A549 (cell line): ENCODE results near the gene GJD2. TPM values are rescaled to one million over a fixed set of nuclear protein-coding genes. Genes with fewer than 3 reads are reported as not detected.

ENCODE experiments used
- ATAC-seq, 2 experiments: fragments of 200-7000 bp in 1 of 2; fragments of >200 bp in 1 of 2; cut with Nextera tagmentation in 1 of 2; cut with Tn5 transposase in 1 of 2; 3 replicates each; pipeline versions ENCODE4 v1.8.0 to v1.9.1; 2018 to 2020; ENCODE audit warnings: mild to moderate bottlenecking in 1 of 2, moderate library complexity in 1 of 2
- CTCF ChIA-PET: fragments of 300-600 bp; sonication (Branson Sonifier 250); formaldehyde crosslinking; extraction: SDS; loops from one replicate; lab custom pipeline; 2021; ENCODE audit warnings: antibody characterized with exemption, inconsistent platforms; lab: Yijun Ruan, JAX
- POLR2A ChIA-PET: fragments of 350-600 bp; formaldehyde crosslinking; extraction: SDS; loops from one replicate; lab custom pipeline; 2021; ENCODE audit warnings: antibody characterized with exemption, inconsistent platforms; lab: Yijun Ruan, JAX
- DNase-seq, 2 experiments: peaks; one replicate each; pipeline versions ENCODE4 v3.0.0 to v3.0.0-alpha.2; 2011 to 2016; ENCODE audit warnings: low read depth in 1 of 2, low spot score in 1 of 2
- FAIRE-seq: peaks from 2 replicates; lab custom pipeline; 2011; peaks lifted over from hg19 to GRCh38; lab: Jason Lieb, UNC
- H3K27ac ChIP-seq, 2 experiments: fragments of >200 bp; sonication (Bioruptor Twin); formaldehyde crosslinking; 3 replicates each; pipeline ENCODE4 v1.5.1; 2016 to 2017
- H3K4me1 ChIP-seq: fragments of >200 bp; sonication (Bioruptor Twin); formaldehyde crosslinking; 3 replicates; pipeline ENCODE4 v1.6.1; 2016
- H3K4me2 ChIP-seq: fragments of >200 bp; sonication (Bioruptor Twin); formaldehyde crosslinking; 3 replicates; pipeline ENCODE4 v1.6.1; 2016
- H3K4me3 ChIP-seq: fragments of >200 bp; sonication (Bioruptor Twin); formaldehyde crosslinking; 3 replicates; pipeline ENCODE4 v1.5.1; 2016
- H3K9me3 ChIP-seq: fragments of >200 bp; sonication (Bioruptor Twin); formaldehyde crosslinking; 3 replicates; pipeline ENCODE4 v1.6.1; 2016
- ATOH8 ChIP-seq: fragments of 250-450 bp; sonication (Bioruptor Pico); IDR thresholded peaks from 2 replicates; pipeline ENCODE4 v1.5.0; 2020; ENCODE audit warnings: low read depth, mild to moderate bottlenecking, moderate library complexity
- CEBPB ChIP-seq, 2 experiments: fragments of >200 bp in 1 of 2; sonication (Bioruptor Twin) in 1 of 2; formaldehyde crosslinking in 1 of 2; IDR thresholded peaks; 2 replicates each; pipeline ENCODE4 v1.6.1; 2012 to 2016
- EHMT2 ChIP-seq: fragments of 200-600 bp; sonication (generic); IDR thresholded peaks from 2 replicates; pipeline ENCODE4 v1.6.1; 2016; ENCODE audit warnings: antibody characterized with exemption, low read depth, mild to moderate bottlenecking, moderate library complexity
- EP300 ChIP-seq, 2 experiments: fragments of >200 bp; sonication (Bioruptor Twin); formaldehyde crosslinking; IDR thresholded peaks; 2 replicates in 1 of 2; 3 replicates in 1 of 2; pipeline ENCODE4 v1.6.1; 2016 to 2017
- ESRRA ChIP-seq: fragments of 150-350 bp; IDR thresholded peaks from 2 replicates; pipeline ENCODE4 v1.6.1; 2014; ENCODE audit warnings: mild to moderate bottlenecking, low read length, borderline replicate concordance
- FOSB ChIP-seq: fragments of 250-450 bp; sonication (Bioruptor Pico); IDR thresholded peaks from 2 replicates; pipeline ENCODE4 v1.5.0; 2020; ENCODE audit warnings: mild to moderate bottlenecking, moderate library complexity
- FOSL2 ChIP-seq, 2 experiments: fragments of 450-650 bp in 1 of 2; fragments of >200 bp in 1 of 2; sonication (Bioruptor Twin) in 1 of 2; formaldehyde crosslinking; IDR thresholded peaks; 2 replicates each; pipeline versions ENCODE4 v1.5.0 to v1.6.1; 2016 to 2020; ENCODE audit warnings: mild to moderate bottlenecking in 1 of 2, moderate library complexity in 1 of 2
- FOXS1 ChIP-seq: fragments of 250-450 bp; sonication (Bioruptor Pico); IDR thresholded peaks from 2 replicates; pipeline ENCODE4 v1.5.0; 2020; ENCODE audit warnings: mild to moderate bottlenecking, moderate library complexity
- HEYL ChIP-seq: fragments of 250-450 bp; sonication (Bioruptor Pico); IDR thresholded peaks from 2 replicates; pipeline ENCODE4 v1.8.0; 2021; ENCODE audit warnings: mild to moderate bottlenecking, moderate library complexity
- HOXB5 ChIP-seq: fragments of 250-450 bp; sonication (Bioruptor Pico); IDR thresholded peaks from 2 replicates; pipeline ENCODE4 v1.5.0; 2020; ENCODE audit warnings: mild to moderate bottlenecking, moderate library complexity
- NFE2L2 ChIP-seq: fragments of 150-350 bp; conservative IDR thresholded peaks from 2 replicates; pipeline ENCODE4 v1.6.1; 2014; ENCODE audit warnings: low read length
- NR3C1 ChIP-seq: fragments of >200 bp; sonication (Bioruptor Twin); formaldehyde crosslinking; IDR thresholded peaks from 3 replicates; pipeline ENCODE4 v1.6.1; 2017
- PBX3 ChIP-seq: IDR thresholded peaks from 2 replicates; pipeline ENCODE4 v1.6.1; 2012
- POLR2AphosphoS2 ChIP-seq: conservative IDR thresholded peaks from 2 replicates; pipeline ENCODE4 v1.6.1; 2012; ENCODE audit warnings: low read length, improper control_type of control experiment, inconsistent platforms
- REST ChIP-seq: fragments of 200-600 bp; sonication (generic); IDR thresholded peaks from 2 replicates; pipeline ENCODE4 v1.6.1; 2016; ENCODE audit warnings: antibody characterized with exemption, mild to moderate bottlenecking, moderate library complexity
- SMC3 ChIP-seq: fragments of >200 bp; sonication (Bioruptor Twin); formaldehyde crosslinking; IDR thresholded peaks from 3 replicates; pipeline ENCODE4 v1.6.1; 2018; ENCODE audit warnings: inconsistent platforms
- USF2 ChIP-seq: fragments of 450-650 bp; IDR thresholded peaks from 2 replicates; pipeline ENCODE4 v1.6.1; 2014; ENCODE audit warnings: antibody characterized with exemption
- ZFP36 ChIP-seq: fragments of 450-650 bp; IDR thresholded peaks from 2 replicates; pipeline ENCODE4 v1.6.1; 2014; ENCODE audit warnings: borderline replicate concordance; ENCODE audit not compliant: partially characterized antibody
- ZSCAN20 ChIP-seq: fragments of 250-450 bp; sonication (Bioruptor Pico); IDR thresholded peaks from 2 replicates; pipeline ENCODE4 v1.8.0; 2022; ENCODE audit warnings: mild to moderate bottlenecking, moderate library complexity
- WGBS: methylation state at CpG from one replicate; pipeline ENCODE4 v1.1.6; 2017; ENCODE audit errors: missing lambda C conversion rate; 5-methylcytosine and 5-hydroxymethylcytosine counted together
- polyA plus RNA-seq, 4 experiments: library from polyadenylated mRNA; depleted of rRNA in 3 of 4; stranded (reverse); fragments of >200 nt; fragmentation: RNase III in 1 of 4; extraction: RNeasy Plus Mini Kit Qiagen cat#74134 plus additional on column Dnase treatment in 1 of 4; gene quantifications; 2 replicates in 3 of 4; 3 replicates in 1 of 4; pipeline ENCODE4 v1.2.3, GENCODE V29; 2011 to 2017
- TF ChIP-seq, protein P1 (sequence below): fragments of >200 bp; sonication (Bioruptor Twin); formaldehyde crosslinking; IDR thresholded peaks from 3 replicates; pipeline ENCODE4 v1.6.1; 2016
- TF ChIP-seq, protein P2 (sequence below): fragments of 150-350 bp; IDR thresholded peaks from 2 replicates; pipeline ENCODE4 v1.6.1; 2014; ENCODE audit warnings: low read depth, mild to moderate bottlenecking, low read length
- TF ChIP-seq, protein P3 (sequence below): fragments of >200 bp; sonication (Bioruptor Twin); formaldehyde crosslinking; IDR thresholded peaks from 3 replicates; pipeline ENCODE4 v1.5.1; 2016

GJD2 gene
- polyA plus RNA-seq, 2 of the 4 experiments (the other 2 are of a cell fraction), result not detected

GRCh38 chr15:34759347-34759746 lies 4.5 kb upstream of the GJD2 start:
- DNase-seq (no peak), FAIRE-seq (no peak), ATAC-seq (no peak)
- no peak overlapping the region for H3K4me2 ChIP-seq
- ChIA-PET POLR2A (no interaction called here), CTCF (interaction anchor here (0.9 kb wide), 1 partner anchor 10 kb away, joined by 3 read pairs; no protein-coding TSS in a partner anchor)
- WGBS, result 26% methylated on average over 3 of the region's 3 CpGs
- TF ChIP-seq NR3C1, result no peak
- TF ChIP-seq FOSL2 (IDR thresholded peaks at IDR 0.05), result no peak
- no peak for TF ChIP-seq FOSL2 (CRISPR knock-in tag; IDR thresholded peaks at IDR 0.05)
- no peak for TF ChIP-seq EP300 (IDR thresholded peaks at IDR 0.05)
- no peak for TF ChIP-seq HOXB5 (CRISPR knock-in tag)
- no peak for TF ChIP-seq POLR2AphosphoS2
- TF ChIP-seq, protein P1, sequence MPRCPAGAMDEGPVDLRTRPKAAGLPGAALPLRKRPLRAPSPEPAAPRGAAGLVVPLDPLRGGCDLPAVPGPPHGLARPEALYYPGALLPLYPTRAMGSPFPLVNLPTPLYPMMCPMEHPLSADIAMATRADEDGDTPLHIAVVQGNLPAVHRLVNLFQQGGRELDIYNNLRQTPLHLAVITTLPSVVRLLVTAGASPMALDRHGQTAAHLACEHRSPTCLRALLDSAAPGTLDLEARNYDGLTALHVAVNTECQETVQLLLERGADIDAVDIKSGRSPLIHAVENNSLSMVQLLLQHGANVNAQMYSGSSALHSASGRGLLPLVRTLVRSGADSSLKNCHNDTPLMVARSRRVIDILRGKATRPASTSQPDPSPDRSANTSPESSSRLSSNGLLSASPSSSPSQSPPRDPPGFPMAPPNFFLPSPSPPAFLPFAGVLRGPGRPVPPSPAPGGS, result no peak
- TF ChIP-seq FOXS1 (CRISPR knock-in tag), result no peak
- no peak for TF ChIP-seq USF2
- TF ChIP-seq NFE2L2, result no peak
- TF ChIP-seq ESRRA, result no peak
- no peak for TF ChIP-seq PBX3
- TF ChIP-seq CEBPB (IDR thresholded peaks at IDR 0.05), result no peak
- TF ChIP-seq SMC3, result no peak
- no peak for TF ChIP-seq ZSCAN20
- no peak for TF ChIP-seq FOSB (CRISPR knock-in tag)
- TF ChIP-seq HEYL (CRISPR knock-in tag), result no peak
- peaks cover 8% of the 10 kb centered on the region; the same call in 1 of the 3 replicates for H3K4me1 ChIP-seq
- H3K9me3 ChIP-seq, result 0 out of 3 replicates have a peak, but pooled peaks cover 2% of the 10 kb centered on the region
- no peak overlapping the region for H3K4me3 ChIP-seq
- no peak overlapping the region for H3K27ac ChIP-seq

- no peak for ATAC-seq
- Histone ChIP-seq H3K9me3 (0 out of 3 replicates have a peak, but pooled peaks cover 2% of the 10 kb centered on the region), H3K4me3 (no peak overlapping the region), H3K27ac (no peak overlapping the region), H3K4me2 (no peak overlapping the region), H3K4me1 (peaks cover 8% of the 10 kb centered on the region; the same call in 1 of the 3 replicates)
- ChIA-PET POLR2A (no interaction called here), CTCF (interaction anchor here (0.7 to 1.5 kb wide), 3 partner anchors 8 to 135 kb away, joined by 3 to 5 read pairs (median 3); no protein-coding TSS in a partner anchor)
- DNase-seq, result no peak
- TF ChIP-seq ESRRA (no peak), ZFP36 (no peak), ATOH8 (CRISPR knock-in tag) (no peak), USF2 (no peak), EP300 (IDR thresholded peaks at IDR 0.05) (no peak), POLR2AphosphoS2 (no peak), PBX3 (no peak), EHMT2 (no peak), NFE2L2 (no peak), REST (no peak)
- TF ChIP-seq, protein P2, sequence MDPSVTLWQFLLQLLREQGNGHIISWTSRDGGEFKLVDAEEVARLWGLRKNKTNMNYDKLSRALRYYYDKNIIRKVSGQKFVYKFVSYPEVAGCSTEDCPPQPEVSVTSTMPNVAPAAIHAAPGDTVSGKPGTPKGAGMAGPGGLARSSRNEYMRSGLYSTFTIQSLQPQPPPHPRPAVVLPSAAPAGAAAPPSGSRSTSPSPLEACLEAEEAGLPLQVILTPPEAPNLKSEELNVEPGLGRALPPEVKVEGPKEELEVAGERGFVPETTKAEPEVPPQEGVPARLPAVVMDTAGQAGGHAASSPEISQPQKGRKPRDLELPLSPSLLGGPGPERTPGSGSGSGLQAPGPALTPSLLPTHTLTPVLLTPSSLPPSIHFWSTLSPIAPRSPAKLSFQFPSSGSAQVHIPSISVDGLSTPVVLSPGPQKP, result no peak
- TF ChIP-seq, protein P3, sequence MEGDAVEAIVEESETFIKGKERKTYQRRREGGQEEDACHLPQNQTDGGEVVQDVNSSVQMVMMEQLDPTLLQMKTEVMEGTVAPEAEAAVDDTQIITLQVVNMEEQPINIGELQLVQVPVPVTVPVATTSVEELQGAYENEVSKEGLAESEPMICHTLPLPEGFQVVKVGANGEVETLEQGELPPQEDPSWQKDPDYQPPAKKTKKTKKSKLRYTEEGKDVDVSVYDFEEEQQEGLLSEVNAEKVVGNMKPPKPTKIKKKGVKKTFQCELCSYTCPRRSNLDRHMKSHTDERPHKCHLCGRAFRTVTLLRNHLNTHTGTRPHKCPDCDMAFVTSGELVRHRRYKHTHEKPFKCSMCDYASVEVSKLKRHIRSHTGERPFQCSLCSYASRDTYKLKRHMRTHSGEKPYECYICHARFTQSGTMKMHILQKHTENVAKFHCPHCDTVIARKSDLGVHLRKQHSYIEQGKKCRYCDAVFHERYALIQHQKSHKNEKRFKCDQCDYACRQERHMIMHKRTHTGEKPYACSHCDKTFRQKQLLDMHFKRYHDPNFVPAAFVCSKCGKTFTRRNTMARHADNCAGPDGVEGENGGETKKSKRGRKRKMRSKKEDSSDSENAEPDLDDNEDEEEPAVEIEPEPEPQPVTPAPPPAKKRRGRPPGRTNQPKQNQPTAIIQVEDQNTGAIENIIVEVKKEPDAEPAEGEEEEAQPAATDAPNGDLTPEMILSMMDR, result no peak
- 0% methylated on average over 3 of the region's 3 CpGs for WGBS
- FAIRE-seq, result no peak
Observed at GRCh38 chr15:34757262-34757661, 2.5 kb upstream of the GJD2 start.
